GM23248 (cell line): ENCODE results near the gene ZNF300. TPM values are rescaled to one million over a fixed set of nuclear protein-coding genes. Genes with fewer than 3 reads are reported as not detected.
A peak's percentile ranks its signal among the peaks of the same experiment; 100 is the strongest.
"Not testable (repeated sequence)": the region's sequence is repeated elsewhere in the genome, so short reads cannot be mapped to it uniquely, and the experiment has no call there.

Experiments
- DNase-seq: peaks from one replicate; pipeline ENCODE4 v3.0.0-alpha.2; 2015
- H2AFZ ChIP-seq: fragments of 200-600 bp; sonication (generic); 2 replicates; pipeline ENCODE4 v1.6.1; 2016; ENCODE audit warnings: antibody characterized with exemption
- H3F3A ChIP-seq: fragments of 200-600 bp; sonication (generic); 2 replicates; pipeline ENCODE4 v1.6.1; 2016; ENCODE audit warnings: mild to moderate bottlenecking, antibody characterized with exemption, mixed run types; ENCODE audit not compliant: insufficient read depth
- H3K27ac ChIP-seq: fragments of 200-600 bp; sonication (generic); 2 replicates; pipeline ENCODE4 v1.5.1; 2016; ENCODE audit warnings: mild to moderate bottlenecking
- H3K27me3 ChIP-seq: fragments of 200-600 bp; sonication (generic); replicated peaks from 2 replicates; pipeline ENCODE4 v1.6.1; 2016; ENCODE audit warnings: mild to moderate bottlenecking; ENCODE audit not compliant: insufficient read depth
- H3K36me3 ChIP-seq: fragments of 200-600 bp; sonication (generic); 2 replicates; pipeline ENCODE4 v1.6.1; 2016; ENCODE audit warnings: low read depth, mild to moderate bottlenecking
- H3K4me1 ChIP-seq: fragments of 200-600 bp; sonication (generic); 2 replicates; pipeline ENCODE4 v1.6.1; 2016; ENCODE audit warnings: mild to moderate bottlenecking; ENCODE audit not compliant: insufficient read depth
- H3K4me2 ChIP-seq: fragments of 200-600 bp; sonication (generic); one replicate; pipeline ENCODE4 v1.6.1; 2016; ENCODE audit warnings: mild to moderate bottlenecking; ENCODE audit not compliant: unreplicated experiment
- H3K4me3 ChIP-seq: fragments of 200-600 bp; sonication (generic); 2 replicates; pipeline ENCODE4 v1.5.1; 2016; ENCODE audit warnings: mild to moderate bottlenecking
- H3K79me2 ChIP-seq: fragments of 200-600 bp; sonication (generic); 2 replicates; pipeline ENCODE4 v1.6.1; 2016; ENCODE audit warnings: mild to moderate bottlenecking; ENCODE audit not compliant: insufficient read depth
- H3K9ac ChIP-seq: fragments of 200-600 bp; sonication (generic); 2 replicates; pipeline ENCODE4 v1.6.1; 2016; ENCODE audit warnings: mild to moderate bottlenecking
- H3K9me2 ChIP-seq: fragments of 200-600 bp; sonication (generic); 2 replicates; pipeline ENCODE4 v1.6.1; 2016; ENCODE audit warnings: mixed run types, mild to moderate bottlenecking, moderate library complexity; ENCODE audit not compliant: insufficient read depth
- H3K9me3 ChIP-seq: fragments of 200-600 bp; sonication (generic); one replicate; pipeline ENCODE4 v1.6.1; 2017; ENCODE audit warnings: low read depth
- H4K20me1 ChIP-seq: fragments of 200-600 bp; sonication (generic); 2 replicates; pipeline ENCODE4 v1.6.0; 2016; ENCODE audit not compliant: insufficient read depth
- EZH2 ChIP-seq: fragments of 200-600 bp; sonication (generic); IDR thresholded peaks from 2 replicates; pipeline ENCODE4 v1.6.1; 2018; ENCODE audit warnings: antibody characterized with exemption, mild to moderate bottlenecking; ENCODE audit not compliant: insufficient read depth, poor library complexity, severe bottlenecking
- EZH2phosphoT487 ChIP-seq: fragments of 200-600 bp; sonication (generic); IDR thresholded peaks from 2 replicates; pipeline ENCODE4 v1.6.1; 2018; ENCODE audit warnings: antibody characterized with exemption, moderate library complexity, mild to moderate bottlenecking, low read depth; ENCODE audit not compliant: insufficient read depth
- WGBS, 2 experiments: methylation state at CpG; one replicate each; pipeline ENCODE4 v1.1.6; 2015 to 2017; ENCODE audit warnings: low lambda C conversion rate in 2 of 2, low coverage in 1 of 2; ENCODE audit errors: missing lambda C conversion rate in 2 of 2; 5-methylcytosine and 5-hydroxymethylcytosine counted together
- in situ Hi-C: fragments of 300-500 bp; cut with MboI; formaldehyde crosslinking; loops from 2 replicates; pipeline ENCODE4 v1.15.0; 2020
- polyA plus RNA-seq: library from polyadenylated mRNA; unstranded; fragments of >200 nt; fragmentation: Nextera tagmentation; extraction: Ambion mirVana; gene quantifications from 2 replicates; pipeline ENCODE4 v1.2.1, GENCODE V29; 2016
- total RNA-seq: library from RNA; depleted of rRNA; stranded (reverse); fragments of >200 nt; shearing (Covaris generic); gene quantifications from 2 replicates; pipeline ENCODE4 v1.2.3, GENCODE V29; 2014

The ZNF300 gene
- total and polyA plus RNA-seq, 2 experiments from 2014 or later, result 3.0 to 5.1 TPM

GRCh38 chr5:150860246-150860821, 44.4 kb downstream of the ZNF300 start:
- no peak overlapping the region for H3K4me3 ChIP-seq
- no peaks in the 10 kb centered on the region for H4K20me1 ChIP-seq
- 19 to 20% methylated on average over 2 of the region's 2 CpGs for WGBS, 2 experiments
- H3F3A ChIP-seq, result no peaks in the 10 kb centered on the region
- no peak overlapping the region for H3K9ac ChIP-seq
- no peaks in the 10 kb centered on the region for H3K9me2 ChIP-seq
- H2AFZ ChIP-seq, result no peak overlapping the region
- H3K27ac ChIP-seq, result no peak overlapping the region
- H3K27me3 ChIP-seq, result no peaks in the 10 kb centered on the region
- TF ChIP-seq EZH2phosphoT487 (no peak), EZH2 (no peak)
- H3K9me3 ChIP-seq, result no peaks in the 10 kb centered on the region
- H3K79me2 ChIP-seq, result no peaks in the 10 kb centered on the region
- in situ Hi-C loops, result no loop called here
- no peak for DNase-seq
- H3K36me3 ChIP-seq, result no peaks in the 10 kb centered on the region
- no peaks in the 10 kb centered on the region for H3K4me1 ChIP-seq
- no peak overlapping the region for H3K4me2 ChIP-seq

DNA sequence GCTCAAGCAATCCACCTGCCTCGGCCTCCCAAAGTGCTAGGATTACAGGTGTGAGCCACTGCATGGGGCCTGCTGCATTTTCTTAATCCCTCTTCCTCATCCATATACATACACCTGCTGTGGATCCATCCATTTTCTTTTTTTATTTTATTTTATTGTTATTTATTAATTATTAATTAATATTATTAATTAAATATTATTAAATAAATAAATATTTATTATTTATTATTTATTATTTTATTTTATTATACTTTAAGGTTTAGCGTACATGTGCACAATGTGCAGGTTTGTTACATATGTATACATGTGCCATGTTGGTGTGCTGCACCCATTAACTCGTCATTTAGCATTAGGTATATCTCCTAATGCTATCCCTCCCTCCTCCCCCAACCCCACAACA, 48.1 kb downstream of the ZNF300 start:
- 30% methylated on average over 3 of the region's 3 CpGs for WGBS, 2 experiments
- H3K9me3 ChIP-seq, H3K9ac ChIP-seq, H3K36me3 ChIP-seq, H3K4me3 ChIP-seq, H3F3A ChIP-seq, H4K20me1 ChIP-seq, H3K4me1 ChIP-seq, H2AFZ ChIP-seq, H3K9me2 ChIP-seq, H3K4me2 ChIP-seq, in situ Hi-C loops, H3K79me2 ChIP-seq, H3K27me3 ChIP-seq, DNase-seq, H3K27ac ChIP-seq: not testable (repeated sequence)

- in situ Hi-C loops, result no loop called here
- H3K27me3 ChIP-seq, result 0 out of 2 replicates have a peak, but pooled peaks cover 4% of the 10 kb centered on the region
- no peaks in the 10 kb centered on the region for H3K79me2 ChIP-seq
- 51 to 60% methylated on average over 2 of the region's 2 CpGs for WGBS, 2 experiments
- H3K4me3 ChIP-seq, result no peak overlapping the region
- no peaks in the 10 kb centered on the region for H3F3A ChIP-seq
- no peak for TF ChIP-seq EZH2
- TF ChIP-seq EZH2phosphoT487, result no peak
- no peaks in the 10 kb centered on the region for H4K20me1 ChIP-seq
- no peaks in the 10 kb centered on the region for H3K9me2 ChIP-seq
- H2AFZ ChIP-seq, result peak overlapping the region; percentile 41
- no peaks in the 10 kb centered on the region for H3K4me1 ChIP-seq
- H3K9ac ChIP-seq, result no peak overlapping the region
- H3K27ac ChIP-seq, result no peak overlapping the region
- H3K9me3 ChIP-seq, result no peaks in the 10 kb centered on the region
- no peaks in the 10 kb centered on the region for H3K36me3 ChIP-seq
- H3K4me2 ChIP-seq, result no peak overlapping the region
- DNase-seq, result no peak
Measured at GRCh38 chr5:150853561-150853960, 51.2 kb downstream of the ZNF300 start.

GRCh38 chr5:150851039-150851438, 53.7 kb downstream of the ZNF300 start:
- Histone ChIP-seq H3K9ac (no peak overlapping the region), H3K79me2 (no peaks in the 10 kb centered on the region), H3K27me3 (0 out of 2 replicates have a peak, but pooled peaks cover 4% of the 10 kb centered on the region), H3K4me3 (no peak overlapping the region), H2AFZ (no peak overlapping the region), H3F3A (no peaks in the 10 kb centered on the region), H3K27ac (no peak overlapping the region), H4K20me1 (no peaks in the 10 kb centered on the region), H3K4me2 (no peak overlapping the region), H3K9me2 (no peaks in the 10 kb centered on the region), H3K9me3 (no peaks in the 10 kb centered on the region), H3K4me1 (peaks cover 3% of the 10 kb centered on the region), H3K36me3 (no peaks in the 10 kb centered on the region)
- DNase-seq, result no peak
- 34 to 38% methylated on average over 3 of the region's 3 CpGs for WGBS, 2 experiments
- in situ Hi-C loops, result no loop called here
- no peak for TF ChIP-seq EZH2phosphoT487
- no peak for TF ChIP-seq EZH2

DNA sequence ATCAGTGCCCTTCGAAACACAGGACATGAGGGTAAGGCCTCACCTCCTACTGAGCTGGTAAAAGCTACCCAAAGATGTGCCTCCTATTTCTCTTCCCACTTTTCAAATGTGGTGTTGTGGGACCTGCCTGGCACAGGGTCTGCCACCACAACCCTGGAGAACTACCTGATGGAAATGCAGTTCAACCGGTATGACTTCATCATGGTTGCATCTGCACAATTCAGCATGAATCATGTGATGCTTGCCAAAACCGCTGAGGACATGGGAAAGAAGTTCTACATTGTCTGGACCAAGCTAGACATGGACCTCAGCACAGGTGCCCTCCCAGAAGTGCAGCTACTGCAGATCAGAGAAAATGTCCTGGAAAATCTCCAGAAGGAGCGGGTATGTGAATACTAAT, 56.5 kb downstream of the ZNF300 start:
- TF ChIP-seq EZH2 (no peak), EZH2phosphoT487 (no peak)
- Histone ChIP-seq H3K79me2 (no peaks in the 10 kb centered on the region), H3K27ac (no peak overlapping the region), H3K4me3 (no peak overlapping the region), H3K4me1 (peaks cover 3% of the 10 kb centered on the region), H3K36me3 (no peaks in the 10 kb centered on the region), H3F3A (no peaks in the 10 kb centered on the region), H4K20me1 (no peaks in the 10 kb centered on the region), H2AFZ (no peak overlapping the region), H3K27me3 (0 out of 2 replicates have a peak, but pooled peaks cover 4% of the 10 kb centered on the region), H3K9me2 (no peaks in the 10 kb centered on the region), H3K9me3 (no peaks in the 10 kb centered on the region), H3K9ac (no peak overlapping the region), H3K4me2 (no peak overlapping the region)
- peak; percentile 34 for DNase-seq
- 62 to 67% methylated on average over 4 of the region's 4 CpGs for WGBS, 2 experiments
- in situ Hi-C loops, result loop anchor here (10.0 kb wide), 1 partner anchor 283 kb away; no protein-coding TSS in a partner anchor
